GM23338 (cell line): ENCODE data around the gene ACO2.

ENCODE experiments used
- CREB1 ChIP-seq: fragments of 250-450 bp; sonication (Bioruptor Pico); IDR thresholded peaks from 2 replicates; pipeline ENCODE4 v1.5.0; 2020; ENCODE audit warnings: low read depth, mild to moderate bottlenecking, moderate library complexity
- CTCF ChIP-seq, 2 experiments: fragments of 200-600 bp in 1 of 2; sonication (generic) in 1 of 2; conservative IDR thresholded peaks; 2 replicates each; pipeline versions ENCODE4 v1.5.1 to v1.6.1; 2016 to 2017; ENCODE audit warnings: antibody characterized with exemption in 2 of 2, low read depth in 2 of 2, mild to moderate bottlenecking in 2 of 2, moderate library complexity in 1 of 2
- EZH2 ChIP-seq: fragments of 200-600 bp; sonication (generic); IDR thresholded peaks from one replicate; pipeline ENCODE4 v1.8.0; 2017; ENCODE audit warnings: antibody characterized with exemption, mild to moderate bottlenecking, low read depth; ENCODE audit not compliant: unreplicated experiment
- EZH2phosphoT487 ChIP-seq: fragments of 200-600 bp; sonication (generic); IDR thresholded peaks from one replicate; pipeline ENCODE4 v1.8.1; 2018; ENCODE audit warnings: antibody characterized with exemption; ENCODE audit not compliant: unreplicated experiment
- NANOG ChIP-seq: IDR thresholded peaks from 2 replicates; pipeline ENCODE4 v1.6.1; 2016; ENCODE audit warnings: antibody characterized with exemption, borderline replicate concordance
- POLR2AphosphoS5 ChIP-seq: IDR thresholded peaks from 2 replicates; pipeline ENCODE4 v1.6.1; 2016; ENCODE audit warnings: antibody characterized with exemption, low read depth
- REST ChIP-seq: IDR thresholded peaks from one replicate; pipeline ENCODE4 v1.6.1; 2018; ENCODE audit warnings: antibody characterized with exemption; ENCODE audit not compliant: unreplicated experiment
- ZNF114 ChIP-seq: fragments of 250-450 bp; sonication (Bioruptor Pico); IDR thresholded peaks from 2 replicates; pipeline ENCODE4 v1.5.0; 2020; ENCODE audit warnings: mild to moderate bottlenecking, moderate library complexity
- ZNF462 ChIP-seq: fragments of 250-450 bp; sonication (Bioruptor Pico); IDR thresholded peaks from 2 replicates; pipeline ENCODE4 v1.5.0; 2020; ENCODE audit warnings: mild to moderate bottlenecking, moderate library complexity

GRCh38 chr22:41446057-41446501 lies 22.8 kb upstream of the ACO2 start:
- no peak for TF ChIP-seq CTCF (conservative IDR thresholded peaks at IDR 0.05; ENCODE audit: low read depth in 2 of 2)
- TF ChIP-seq NANOG = no peak
- no peak for TF ChIP-seq ZNF462
- TF ChIP-seq REST = no peak
- TF ChIP-seq EZH2phosphoT487 = no peak
- no peak for TF ChIP-seq POLR2AphosphoS5
- no peak for TF ChIP-seq CREB1 (CRISPR knock-in tag)
- TF ChIP-seq EZH2 = no peak
- TF ChIP-seq ZNF114 (CRISPR knock-in tag) = no peak
